ENCODE results near the gene ETS1. TPM values are rescaled to one million over a fixed set of nuclear protein-coding genes. Genes with fewer than 3 reads are reported as not detected.

ETS1 gene
- total RNA-seq, 1 experiment from 2014 or later = 3.7 TPM

GRCh38 chr11:128618603-128619002 lies 31.2 kb upstream of the ETS1 start:
- no peak for DNase-seq (ENCODE audit: low spot score)
- no TSS peak for BruUV-seq (replicated peaks)
- no peaks in the 10 kb centered on the region for H3K4me1 ChIP-seq (ENCODE audit: insufficient read depth, low read length, poor library complexity, severe bottlenecking)
- CTCF ChIA-PET = no interaction called here
- no peaks in the 10 kb centered on the region for H3K36me3 ChIP-seq (ENCODE audit: insufficient read depth, low read length, poor library complexity, severe bottlenecking)
- no peak overlapping the region for H3K4me3 ChIP-seq (ENCODE audit: low read depth, low read length, poor library complexity, severe bottlenecking)
- POLR2A ChIA-PET (ENCODE audit: low non-redundant PET) = no interaction called here
- H3K27me3 ChIP-seq (replicated peaks; ENCODE audit: insufficient read depth, low read depth, low read length, poor library complexity) = peaks cover 84% of the 10 kb centered on the region
- no peaks in the 10 kb centered on the region for H3K9me3 ChIP-seq (ENCODE audit: low read depth, low read length, poor library complexity, severe bottlenecking)
- no peak for TF ChIP-seq EZH2 (IDR thresholded peaks at IDR 0.05; ENCODE audit: borderline replicate concordance, low read depth, low read length, poor library complexity, severe bottlenecking)
- TF ChIP-seq, protein P1, sequence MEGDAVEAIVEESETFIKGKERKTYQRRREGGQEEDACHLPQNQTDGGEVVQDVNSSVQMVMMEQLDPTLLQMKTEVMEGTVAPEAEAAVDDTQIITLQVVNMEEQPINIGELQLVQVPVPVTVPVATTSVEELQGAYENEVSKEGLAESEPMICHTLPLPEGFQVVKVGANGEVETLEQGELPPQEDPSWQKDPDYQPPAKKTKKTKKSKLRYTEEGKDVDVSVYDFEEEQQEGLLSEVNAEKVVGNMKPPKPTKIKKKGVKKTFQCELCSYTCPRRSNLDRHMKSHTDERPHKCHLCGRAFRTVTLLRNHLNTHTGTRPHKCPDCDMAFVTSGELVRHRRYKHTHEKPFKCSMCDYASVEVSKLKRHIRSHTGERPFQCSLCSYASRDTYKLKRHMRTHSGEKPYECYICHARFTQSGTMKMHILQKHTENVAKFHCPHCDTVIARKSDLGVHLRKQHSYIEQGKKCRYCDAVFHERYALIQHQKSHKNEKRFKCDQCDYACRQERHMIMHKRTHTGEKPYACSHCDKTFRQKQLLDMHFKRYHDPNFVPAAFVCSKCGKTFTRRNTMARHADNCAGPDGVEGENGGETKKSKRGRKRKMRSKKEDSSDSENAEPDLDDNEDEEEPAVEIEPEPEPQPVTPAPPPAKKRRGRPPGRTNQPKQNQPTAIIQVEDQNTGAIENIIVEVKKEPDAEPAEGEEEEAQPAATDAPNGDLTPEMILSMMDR (conservative IDR thresholded peaks at IDR 0.05; ENCODE audit: low read depth, low read length) = no peak
- intact Hi-C loops (cut with micrococcal nuclease; ENCODE audit: unreplicated experiment) = no loop called here
- no peak overlapping the region for H3K27ac ChIP-seq (ENCODE audit: low read depth, low read length, poor library complexity, severe bottlenecking)

DNA sequence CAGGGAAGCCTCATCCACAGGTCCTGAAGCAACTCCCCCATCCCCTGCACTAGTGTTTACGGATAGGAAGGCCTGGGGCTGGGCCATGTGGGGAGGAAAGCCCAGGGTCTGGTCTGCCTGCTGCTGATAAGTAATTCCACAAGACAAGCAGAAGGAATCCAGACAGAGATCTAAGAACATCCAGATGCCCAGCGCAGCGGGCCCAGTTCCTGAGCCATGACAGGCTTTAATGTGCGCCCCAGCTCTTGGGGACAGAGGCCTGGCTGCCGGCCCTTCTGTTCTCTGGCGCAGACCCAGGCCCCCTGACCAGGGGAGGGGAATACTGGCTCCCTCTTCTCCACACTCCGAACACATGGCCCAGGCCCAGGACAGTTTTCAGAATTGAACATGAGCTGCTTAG lies 28.8 kb upstream of the ETS1 start:
- H3K4me1 ChIP-seq (ENCODE audit: insufficient read depth, low read length, poor library complexity, severe bottlenecking) = no peaks in the 10 kb centered on the region
- TF ChIP-seq, protein P1 (conservative IDR thresholded peaks at IDR 0.05; ENCODE audit: low read depth, low read length) = no peak
- TF ChIP-seq EZH2 (IDR thresholded peaks at IDR 0.05; ENCODE audit: borderline replicate concordance, low read depth, low read length, poor library complexity, severe bottlenecking) = no peak
- CTCF ChIA-PET = no interaction called here
- POLR2A ChIA-PET (ENCODE audit: low non-redundant PET) = no interaction called here
- H3K27me3 ChIP-seq (replicated peaks; ENCODE audit: insufficient read depth, low read depth, low read length, poor library complexity) = peaks cover 81% of the 10 kb centered on the region
- BruUV-seq (replicated peaks) = no TSS peak
- DNase-seq (ENCODE audit: low spot score) = no peak
- no peak overlapping the region for H3K4me3 ChIP-seq (ENCODE audit: low read depth, low read length, poor library complexity, severe bottlenecking)
- no peaks in the 10 kb centered on the region for H3K9me3 ChIP-seq (ENCODE audit: low read depth, low read length, poor library complexity, severe bottlenecking)
- H3K27ac ChIP-seq (ENCODE audit: low read depth, low read length, poor library complexity, severe bottlenecking) = no peak overlapping the region
- no peaks in the 10 kb centered on the region for H3K36me3 ChIP-seq (ENCODE audit: insufficient read depth, low read length, poor library complexity, severe bottlenecking)
- intact Hi-C loops (cut with micrococcal nuclease; ENCODE audit: unreplicated experiment) = no loop called here

GRCh38 chr11:128615612-128616011 lies 28.3 kb upstream of the ETS1 start:
- DNase-seq (ENCODE audit: low spot score) = no peak
- Histone ChIP-seq H3K9me3 (ENCODE audit: low read depth, low read length, poor library complexity, severe bottlenecking) (no peaks in the 10 kb centered on the region), H3K27ac (ENCODE audit: low read depth, low read length, poor library complexity, severe bottlenecking) (no peak overlapping the region), H3K4me1 (ENCODE audit: insufficient read depth, low read length, poor library complexity, severe bottlenecking) (no peaks in the 10 kb centered on the region), H3K4me3 (ENCODE audit: low read depth, low read length, poor library complexity, severe bottlenecking) (no peak overlapping the region), H3K36me3 (ENCODE audit: insufficient read depth, low read length, poor library complexity, severe bottlenecking) (no peaks in the 10 kb centered on the region), H3K27me3 (replicated peaks; ENCODE audit: insufficient read depth, low read depth, low read length, poor library complexity) (peaks cover 81% of the 10 kb centered on the region)
- intact Hi-C loops (cut with micrococcal nuclease; ENCODE audit: unreplicated experiment) = no loop called here
- no TSS peak for BruUV-seq (replicated peaks)
- ChIA-PET CTCF (no interaction called here), POLR2A (ENCODE audit: low non-redundant PET) (no interaction called here)
- TF ChIP-seq EZH2 (IDR thresholded peaks at IDR 0.05; ENCODE audit: borderline replicate concordance, low read depth, low read length, poor library complexity, severe bottlenecking) = no peak
- TF ChIP-seq, protein P1 (conservative IDR thresholded peaks at IDR 0.05; ENCODE audit: low read depth, low read length) = no peak

Data from A673 (cell line).